Mucosa of descending colon (tissue), 3 donors: Measurements from ENCODE around the gene ALPK3. TPM values are rescaled to one million over a fixed set of nuclear protein-coding genes. Genes with fewer than 3 reads are reported as not detected.

ENCODE experiments used
- ATAC-seq: fragments of 200-7000 bp; cut with Tn5 transposase; one replicate; pipeline ENCODE4 v1.9.1; 2020; ENCODE audit warnings: mild to moderate bottlenecking, moderate library complexity
- DNase-seq, 3 donors: peaks; one replicate each; pipeline ENCODE4 v3.0.0-alpha.2; 2020
- H3K36me3 ChIP-seq: fragments of 200-600 bp; one replicate; pipeline ENCODE4 v1.8.0; 2021; ENCODE audit warnings: low read depth, mild to moderate bottlenecking
- H3K4me1 ChIP-seq: fragments of 200-600 bp; one replicate; pipeline ENCODE4 v1.8.0; 2021; ENCODE audit warnings: low read depth, mild to moderate bottlenecking
- H3K4me3 ChIP-seq: fragments of 200-600 bp; one replicate; pipeline ENCODE4 v1.8.0; 2021; ENCODE audit warnings: mild to moderate bottlenecking
- H3K9me3 ChIP-seq: fragments of 200-600 bp; one replicate; pipeline ENCODE4 v1.8.0; 2021; ENCODE audit warnings: mild to moderate bottlenecking
- CTCF ChIP-seq: fragments of 200-600 bp; IDR thresholded peaks from one replicate; pipeline ENCODE4 v1.8.0; 2022; ENCODE audit warnings: antibody characterized with exemption, mild to moderate bottlenecking
- intact Hi-C, 2 donors: fragments of 100-400 bp; cut with DNase I in 1 of 2; cut with micrococcal nuclease in 1 of 2; formaldehyde crosslinking; loops; one replicate each; pipeline versions ENCODE4 v1.11.0 to v1.11.1; 2022; cut with DNase I, micrococcal nuclease
- total RNA-seq, 3 donors: library from RNA; stranded (reverse); fragmentation: NEBNext Ultra II Directional in 2 of 3; extraction: Animal tissue kit (Norgen Biotek cat#: 25700) in 2 of 3; gene quantifications; one replicate each; pipeline versions ENCODE4 v1.2.1 to v1.2.4, GENCODE V29; 2021 to 2023
- donor health status: DM: no; HTN: no; CAD: no; lungs with moderate emphysema.
- donor health status: DM: no; HTN: no; CAD: no.
- donor health status: DM: no; HTN: yes; CAD: no.

Gene ALPK3
- total RNA-seq, 3 donors from 2014 or later = 1.3 to 15.3 (median 1.9) TPM

GRCh38 chr15:84869510-84869909, 52.4 kb downstream of the ALPK3 start:
- no peak for DNase-seq
- Histone ChIP-seq H3K9me3 (no peaks in the 10 kb centered on the region), H3K36me3 (no peaks in the 10 kb centered on the region), H3K4me3 (no peak overlapping the region), H3K4me1 (no peaks in the 10 kb centered on the region)
- ATAC-seq = no peak
- intact Hi-C loops = no loop called here
- TF ChIP-seq CTCF = no peak

GRCh38 chr15:84871428-84871985, 54.4 kb downstream of the ALPK3 start:
- Histone ChIP-seq H3K4me1 (no peaks in the 10 kb centered on the region), H3K4me3 (no peak overlapping the region), H3K36me3 (no peaks in the 10 kb centered on the region), H3K9me3 (no peaks in the 10 kb centered on the region)
- no peak for ATAC-seq
- intact Hi-C loops = no loop called here
- DNase-seq = peak in 1 of 3 donors; percentile 14
- no peak for TF ChIP-seq CTCF

GRCh38 chr15:84872009-84872910, 55.1 kb downstream of the ALPK3 start:
- no peak for TF ChIP-seq CTCF
- H3K4me1 ChIP-seq = no peaks in the 10 kb centered on the region
- no peaks in the 10 kb centered on the region for H3K36me3 ChIP-seq
- DNase-seq (no peak), ATAC-seq (no peak)
- no peak overlapping the region for H3K4me3 ChIP-seq
- H3K9me3 ChIP-seq = no peaks in the 10 kb centered on the region
- intact Hi-C loops = no loop called here

- intact Hi-C loops = no loop called here
- no peaks in the 10 kb centered on the region for H3K4me1 ChIP-seq
- no peak for ATAC-seq
These were observed 56.8 kb downstream of the ALPK3 start for GRCh38 chr15:84873997-84874396.

More at GRCh38 chr15:84873997-84874396, 56.8 kb downstream of the ALPK3 start:
- TF ChIP-seq CTCF = no peak
- Histone ChIP-seq H3K4me3 (no peak overlapping the region), H3K36me3 (no peaks in the 10 kb centered on the region), H3K9me3 (no peaks in the 10 kb centered on the region)
- no peak for DNase-seq
